ENCODE measurements around the gene SNX30.
A peak's percentile ranks its signal among the peaks of the same experiment; 100 is the strongest.
"Not testable (repeated sequence)": the region's sequence is repeated elsewhere in the genome, so short reads cannot be mapped to it uniquely, and the experiment has no call there.

The SNX30 gene

GRCh38 chr9:112750016-112750763 is at the start of gene SNX30:
Gene SNX30, plus strand, starts transcription at chr9:112750760. Its CDS starts 242 bp downstream, at chr9:112751002.
- DNase-seq (ENCODE audit: low read depth) = peak; percentile 87

- no peak for DNase-seq (ENCODE audit: low read depth)
Measured at GRCh38 chr9:112703304-112703703, 47.3 kb upstream of the SNX30 start.

- peak; percentile 61 for DNase-seq (ENCODE audit: low read depth)
Measured at GRCh38 chr9:112705768-112706427, 44.7 kb upstream of the SNX30 start.

- peak; percentile 66 for DNase-seq (ENCODE audit: low read depth)
Measured at GRCh38 chr9:112711050-112711689, 39.4 kb upstream of the SNX30 start.

- no peak for DNase-seq (ENCODE audit: low read depth)
Measured at GRCh38 chr9:112712678-112713077, 37.9 kb upstream of the SNX30 start.

- DNase-seq (ENCODE audit: low read depth) = peak; percentile 97
Measured at GRCh38 chr9:112717661-112718331, 32.8 kb upstream of the SNX30 start, which contains the start of gene INIP. Gene INIP, minus strand, starts transcription at chr9:112718117. Its CDS starts 1,632 bp downstream, at chr9:112716485.

GRCh38 chr9:112719241-112719691 is 31.3 kb upstream of the SNX30 start:
- no peak for DNase-seq (ENCODE audit: low read depth)

- no peak for DNase-seq (ENCODE audit: low read depth)
Measured at GRCh38 chr9:112719696-112720095, 30.9 kb upstream of the SNX30 start.

GRCh38 chr9:112720113-112720780 is 30.3 kb upstream of the SNX30 start:
- no peak for DNase-seq (ENCODE audit: low read depth)

- not testable (repeated sequence) for DNase-seq (ENCODE audit: low read depth)
Measured at GRCh38 chr9:112722749-112723148, 27.8 kb upstream of the SNX30 start.

GRCh38 chr9:112725961-112726360 is 24.6 kb upstream of the SNX30 start:
- DNase-seq (ENCODE audit: low read depth) = no peak

- DNase-seq (ENCODE audit: low read depth) = no peak
Measured at GRCh38 chr9:112726428-112726827, 24.1 kb upstream of the SNX30 start.

- DNase-seq (ENCODE audit: low read depth) = no peak
Measured at GRCh38 chr9:112728401-112728800, 22.2 kb upstream of the SNX30 start.

GRCh38 chr9:112731971-112732370 is 18.6 kb upstream of the SNX30 start:
- DNase-seq (ENCODE audit: low read depth) = no peak

- no peak for DNase-seq (ENCODE audit: low read depth)
Measured at GRCh38 chr9:112734892-112735291, 15.7 kb upstream of the SNX30 start.

- no peak for DNase-seq (ENCODE audit: low read depth)
Measured at GRCh38 chr9:112743216-112743836, 7.2 kb upstream of the SNX30 start.

- no peak for DNase-seq (ENCODE audit: low read depth)
Measured at GRCh38 chr9:112744177-112744576, 6.4 kb upstream of the SNX30 start.

GRCh38 chr9:112747094-112747493 is 3.5 kb upstream of the SNX30 start:
- no peak for DNase-seq (ENCODE audit: low read depth)

- DNase-seq (ENCODE audit: low read depth) = no peak
Measured at GRCh38 chr9:112750764-112751055, 150 bp downstream of the SNX30 start.

GRCh38 chr9:112751056-112751795 is 666 bp downstream of the SNX30 start:
- peak; percentile 86 for DNase-seq (ENCODE audit: low read depth)
